Neural progenitor cell (in vitro differentiated cells): Measurements from ENCODE around the gene SP100. TPM values are rescaled to one million over a fixed set of nuclear protein-coding genes. Genes with fewer than 3 reads are reported as not detected.
A peak's percentile ranks its signal among the peaks of the same experiment; 100 is the strongest.

Experiments used
- DNase-seq: peaks from one replicate; pipeline ENCODE4 v3.0.0-alpha.2; 2016; ENCODE audit warnings: low spot score
- H2AFZ ChIP-seq: fragments of 200-600 bp; sonication (generic); replicated peaks from 2 replicates; pipeline ENCODE4 v1.6.1; 2016; ENCODE audit warnings: antibody characterized with exemption
- H3F3A ChIP-seq: fragments of 200-600 bp; sonication (generic); 2 replicates; pipeline ENCODE4 v1.6.1; 2016; ENCODE audit warnings: antibody characterized with exemption, low read depth
- H3K27ac ChIP-seq: fragments of 200-600 bp; sonication (generic); 2 replicates; pipeline ENCODE4 v1.5.1; 2016; ENCODE audit warnings: mild to moderate bottlenecking
- H3K27me3 ChIP-seq: fragments of 200-600 bp; sonication (generic); 2 replicates; pipeline ENCODE4 v1.6.1; 2016; ENCODE audit warnings: mild to moderate bottlenecking, moderate library complexity
- H3K36me3 ChIP-seq: fragments of 200-600 bp; sonication (generic); 2 replicates; pipeline ENCODE4 v1.5.1; 2016
- H3K4me1 ChIP-seq: fragments of 200-600 bp; sonication (generic); 2 replicates; pipeline ENCODE4 v1.6.1; 2016; ENCODE audit warnings: mixed run types
- H3K4me2 ChIP-seq: fragments of 200-600 bp; sonication (generic); 2 replicates; pipeline ENCODE4 v1.6.1; 2016
- H3K4me3 ChIP-seq: fragments of 200-600 bp; sonication (generic); 2 replicates; pipeline ENCODE4 v1.5.1; 2016
- H3K79me2 ChIP-seq: fragments of 200-600 bp; sonication (generic); 2 replicates; pipeline ENCODE4 v1.6.1; 2016; ENCODE audit warnings: low read depth
- H3K9ac ChIP-seq: fragments of 200-600 bp; sonication (generic); 2 replicates; pipeline ENCODE4 v1.6.1; 2016
- H3K9me3 ChIP-seq: fragments of 200-600 bp; sonication (generic); 2 replicates; pipeline ENCODE4 v1.5.1; 2016; ENCODE audit warnings: low read depth
- H4K20me1 ChIP-seq: fragments of 200-600 bp; sonication (generic); 2 replicates; pipeline ENCODE4 v1.6.1; 2016; ENCODE audit warnings: low read depth
- H3K27ac Mint-ChIP-seq: 3 replicates; pipeline ENCODE4 v1.8.0; 2021; ENCODE audit warnings: mixed read lengths
- H3K27me3 Mint-ChIP-seq: 2 replicates; pipeline ENCODE4 v1.8.0; 2022; ENCODE audit warnings: low read depth, mild to moderate bottlenecking, inconsistent platforms, moderate library complexity, mixed read lengths; ENCODE audit not compliant: insufficient read depth
- H3K36me3 Mint-ChIP-seq: 3 replicates; pipeline ENCODE4 v1.8.0; 2021; ENCODE audit warnings: mixed read lengths
- H3K4me1 Mint-ChIP-seq: 3 replicates; pipeline ENCODE4 v1.8.0; 2021; ENCODE audit warnings: mixed read lengths
- H3K4me3 Mint-ChIP-seq: 3 replicates; pipeline ENCODE4 v1.8.0; 2021; ENCODE audit warnings: mild to moderate bottlenecking, moderate library complexity, mixed read lengths
- H3K9me3 Mint-ChIP-seq: 3 replicates; pipeline ENCODE4 v1.8.0; 2020; ENCODE audit warnings: mixed read lengths
- CTCF ChIP-seq: fragments of 200-600 bp; sonication (generic); IDR thresholded peaks from 2 replicates; pipeline ENCODE4 v1.5.1; 2017; ENCODE audit warnings: antibody characterized with exemption, mild to moderate bottlenecking
- EZH2 ChIP-seq: fragments of 200-600 bp; sonication (generic); IDR thresholded peaks from 2 replicates; pipeline ENCODE4 v1.6.1; 2017; ENCODE audit warnings: antibody characterized with exemption, mild to moderate bottlenecking, moderate library complexity
- EZH2phosphoT487 ChIP-seq: fragments of 200-600 bp; sonication (generic); IDR thresholded peaks from 2 replicates; pipeline ENCODE4 v1.6.1; 2017; ENCODE audit warnings: antibody characterized with exemption
- total RNA-seq: library from RNA; depleted of rRNA; stranded (reverse); fragments of >200 nt; gene quantifications from 2 replicates; pipeline ENCODE4 v1.2.3, GENCODE V29; 2015; ENCODE audit warnings: low replicate concordance

The SP100 gene
- total RNA-seq, 1 donor from 2014 or later = 0.69 TPM

GRCh38 chr2:230570987-230571386 is 155.0 kb downstream of the SP100 start:
- H3K9me3 Mint-ChIP-seq = peaks cover 8% of the 10 kb centered on the region
- Histone ChIP-seq H3K27ac (no peak overlapping the region), H2AFZ (no peak overlapping the region), H3K4me2 (no peak overlapping the region), H3K36me3 (no peaks in the 10 kb centered on the region), H3K9ac (no peak overlapping the region), H3F3A (no peaks in the 10 kb centered on the region), H4K20me1 (no peaks in the 10 kb centered on the region), H3K4me1 (no peaks in the 10 kb centered on the region), H3K79me2 (no peaks in the 10 kb centered on the region), H3K4me3 (no peak overlapping the region), H3K9me3 (no peaks in the 10 kb centered on the region), H3K27me3 (no peaks in the 10 kb centered on the region)
- no peaks in the 10 kb centered on the region for H3K36me3 Mint-ChIP-seq
- no peaks in the 10 kb centered on the region for H3K4me1 Mint-ChIP-seq
- no peak overlapping the region for H3K27ac Mint-ChIP-seq
- DNase-seq = no peak
- no peak overlapping the region for H3K4me3 Mint-ChIP-seq
- TF ChIP-seq EZH2phosphoT487 = no peak
- no peak for TF ChIP-seq CTCF
- no peak for TF ChIP-seq EZH2
- H3K27me3 Mint-ChIP-seq = peaks cover 5% of the 10 kb centered on the region

- no peak overlapping the region for H3K4me2 ChIP-seq
- peaks cover 5% of the 10 kb centered on the region for H3K9me3 Mint-ChIP-seq
- H3K27ac Mint-ChIP-seq = no peak overlapping the region
- H3K4me1 Mint-ChIP-seq = no peaks in the 10 kb centered on the region
- H3K9me3 ChIP-seq = no peaks in the 10 kb centered on the region
- H3K9ac ChIP-seq = no peak overlapping the region
- H3K36me3 ChIP-seq = no peaks in the 10 kb centered on the region
- H3K36me3 Mint-ChIP-seq = no peaks in the 10 kb centered on the region
- no peaks in the 10 kb centered on the region for H4K20me1 ChIP-seq
- DNase-seq = no peak
- peak overlapping the region; percentile 42 for H2AFZ ChIP-seq
- H3F3A ChIP-seq = no peaks in the 10 kb centered on the region
- no peaks in the 10 kb centered on the region for H3K27me3 ChIP-seq
- no peak for TF ChIP-seq EZH2phosphoT487
- no peak for TF ChIP-seq EZH2
- no peak for TF ChIP-seq CTCF
- no peaks in the 10 kb centered on the region for H3K4me1 ChIP-seq
- H3K4me3 Mint-ChIP-seq = no peak overlapping the region
- no peak overlapping the region for H3K27ac ChIP-seq
- no peaks in the 10 kb centered on the region for H3K79me2 ChIP-seq
- peaks cover 5% of the 10 kb centered on the region for H3K27me3 Mint-ChIP-seq
- H3K4me3 ChIP-seq = no peak overlapping the region
Observed at GRCh38 chr2:230575642-230576324, 159.8 kb downstream of the SP100 start.

GRCh38 chr2:230577114-230577513 is 161.1 kb downstream of the SP100 start:
- Histone ChIP-seq H3K9me3 (no peaks in the 10 kb centered on the region), H3F3A (no peaks in the 10 kb centered on the region), H4K20me1 (no peaks in the 10 kb centered on the region), H3K79me2 (no peaks in the 10 kb centered on the region), H3K9ac (no peak overlapping the region), H3K27ac (no peak overlapping the region), H3K27me3 (no peaks in the 10 kb centered on the region), H3K4me1 (no peaks in the 10 kb centered on the region), H3K4me3 (no peak overlapping the region), H2AFZ (no peak overlapping the region), H3K36me3 (no peaks in the 10 kb centered on the region), H3K4me2 (no peak overlapping the region)
- H3K9me3 Mint-ChIP-seq = peaks cover 1% of the 10 kb centered on the region
- H3K27me3 Mint-ChIP-seq = peaks cover 5% of the 10 kb centered on the region
- no peak overlapping the region for H3K4me3 Mint-ChIP-seq
- no peaks in the 10 kb centered on the region for H3K36me3 Mint-ChIP-seq
- DNase-seq = no peak
- no peak overlapping the region for H3K27ac Mint-ChIP-seq
- TF ChIP-seq CTCF (no peak), EZH2phosphoT487 (no peak), EZH2 (no peak)
- no peaks in the 10 kb centered on the region for H3K4me1 Mint-ChIP-seq
